Measurements from ENCODE around the gene MEP1B.
"Not testable (repeated sequence)": the region's sequence is repeated elsewhere in the genome, so short reads cannot be mapped to it uniquely, and the experiment has no call there.

MEP1B gene

DNA sequence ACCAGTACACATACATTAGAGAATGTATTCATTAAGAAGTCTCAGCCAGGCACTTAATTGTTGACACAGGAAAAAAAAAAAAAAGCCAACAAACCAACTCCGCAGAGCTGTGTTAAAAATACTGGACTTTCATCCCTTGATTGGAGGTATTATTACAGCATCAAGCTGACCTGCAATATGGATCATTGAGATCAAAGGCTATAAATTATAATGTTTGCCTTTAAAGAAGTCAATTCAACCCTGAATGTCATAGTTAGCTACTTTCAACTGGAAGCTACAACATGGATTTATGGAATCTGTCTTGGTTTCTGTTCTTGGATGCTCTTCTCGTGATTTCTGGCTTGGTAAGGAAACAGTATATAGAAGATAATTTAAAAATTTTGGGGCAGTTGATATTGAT, at the start of gene MEP1B:
Gene MEP1B, plus strand, starts transcription at position 250 of the 400 bp plus-strand sequence. Its CDS starts 32 bp downstream, at position 282.
- no peak for DNase-seq (ENCODE audit: low read depth in 2 of 2)

DNA sequence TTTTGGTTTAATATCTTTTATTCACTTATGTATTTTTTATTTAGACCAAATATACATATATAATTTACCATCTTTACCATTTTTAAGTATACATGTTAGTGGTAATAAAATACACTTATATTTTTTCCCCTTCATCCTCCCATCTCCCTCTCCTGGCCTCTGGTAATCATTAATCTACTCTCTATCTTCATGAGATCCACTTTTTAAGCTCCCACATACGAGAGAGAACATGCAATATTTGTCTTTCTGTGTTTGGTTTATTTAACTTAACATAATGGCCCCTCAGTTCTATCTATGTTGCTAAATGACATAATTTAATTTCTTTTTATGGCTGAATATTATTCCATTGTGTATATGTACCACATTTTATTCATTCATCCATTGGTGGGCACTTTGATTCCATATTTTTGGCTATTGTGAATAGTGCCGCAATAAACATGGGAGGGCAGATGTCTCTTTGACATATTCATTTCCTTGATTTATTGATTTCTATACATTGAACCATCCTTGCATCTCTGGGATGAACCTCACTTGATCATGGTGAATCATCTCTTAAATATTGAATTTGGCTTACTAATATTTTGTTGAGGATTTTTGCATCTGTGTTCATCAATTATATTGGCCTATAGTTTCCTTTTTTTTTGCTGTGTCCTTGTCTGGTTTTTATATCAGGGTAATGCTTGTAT, 41.5 kb upstream of the MEP1B start:
- no peak for DNase-seq (ENCODE audit: low read depth in 2 of 2)

DNA sequence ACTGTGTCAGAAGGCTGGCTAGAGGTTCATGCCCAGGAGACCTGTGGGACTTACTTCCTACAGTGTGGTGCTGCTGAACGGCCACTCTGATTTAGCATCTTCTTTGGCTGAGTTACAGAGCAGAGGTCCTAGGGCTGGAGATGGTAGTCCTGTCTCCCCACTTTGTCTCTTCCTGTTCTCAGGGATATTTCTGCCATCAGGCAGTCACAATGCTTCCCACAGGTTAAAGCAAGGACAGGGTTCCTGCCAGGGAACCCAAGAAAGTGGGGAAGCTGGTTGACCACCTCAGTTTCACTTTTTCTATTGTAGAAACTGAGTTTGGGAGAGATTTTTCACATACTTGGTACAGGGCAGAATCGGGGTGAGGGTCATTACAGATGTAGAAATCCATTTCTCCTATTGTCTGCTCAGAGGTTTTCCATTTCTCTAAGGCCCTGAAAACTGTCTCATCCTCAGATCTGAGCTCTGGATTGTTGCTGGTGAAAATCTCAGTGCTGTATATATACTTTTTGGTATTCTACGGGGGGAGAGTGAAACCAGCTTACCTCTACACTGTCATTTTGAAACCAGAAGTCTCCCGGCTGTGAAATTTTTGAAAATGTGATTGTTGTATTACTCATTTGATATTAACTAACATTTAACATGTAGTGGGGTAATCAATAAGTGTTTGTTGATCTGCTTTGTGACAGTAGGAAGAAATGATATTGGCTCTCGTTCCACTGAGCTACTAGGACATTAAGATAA, 37.0 kb upstream of the MEP1B start:
- DNase-seq (ENCODE audit: low read depth in 2 of 2), result no peak

DNA sequence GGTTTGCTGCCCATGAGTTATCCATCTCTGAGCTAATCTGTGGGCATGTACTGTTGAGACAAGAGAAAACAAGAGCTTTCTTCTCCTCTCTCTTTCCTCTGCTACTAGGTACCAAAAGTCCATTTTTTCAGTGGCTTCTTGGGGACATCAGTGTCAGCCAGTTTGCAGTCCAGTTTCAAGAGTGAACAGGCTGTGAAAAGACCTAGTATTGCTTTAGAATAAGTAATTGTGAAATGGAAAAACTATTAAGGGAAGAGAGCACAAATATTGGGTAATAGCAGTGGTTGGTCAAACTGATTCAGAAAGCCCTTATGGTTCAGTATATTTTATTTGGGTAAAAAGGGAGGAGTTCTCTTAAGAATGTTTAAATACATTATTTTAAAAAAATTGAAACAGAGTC, 33.0 kb upstream of the MEP1B start:
- DNase-seq (ENCODE audit: low read depth in 2 of 2), result no peak

DNA sequence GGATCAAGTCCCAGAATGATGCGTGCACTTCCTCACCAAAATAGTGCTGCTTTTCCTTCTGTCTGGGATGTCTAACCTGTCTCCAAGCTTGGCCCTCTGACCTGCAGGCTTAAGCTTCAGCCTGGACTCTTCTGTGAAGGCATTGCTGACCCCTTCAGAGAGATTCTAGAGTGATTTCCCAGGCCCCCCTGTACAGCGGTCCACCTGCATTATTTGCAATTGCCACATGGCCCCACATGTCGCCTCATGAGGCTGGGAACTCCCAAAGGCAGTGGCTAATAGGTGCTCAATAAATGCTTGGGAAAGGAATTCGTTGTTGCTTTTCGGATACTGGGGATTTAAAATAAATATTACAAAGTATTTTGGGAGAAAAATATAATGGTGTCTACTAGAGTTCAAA, 32.3 kb upstream of the MEP1B start:
- no peak for DNase-seq (ENCODE audit: low read depth in 2 of 2)

DNA sequence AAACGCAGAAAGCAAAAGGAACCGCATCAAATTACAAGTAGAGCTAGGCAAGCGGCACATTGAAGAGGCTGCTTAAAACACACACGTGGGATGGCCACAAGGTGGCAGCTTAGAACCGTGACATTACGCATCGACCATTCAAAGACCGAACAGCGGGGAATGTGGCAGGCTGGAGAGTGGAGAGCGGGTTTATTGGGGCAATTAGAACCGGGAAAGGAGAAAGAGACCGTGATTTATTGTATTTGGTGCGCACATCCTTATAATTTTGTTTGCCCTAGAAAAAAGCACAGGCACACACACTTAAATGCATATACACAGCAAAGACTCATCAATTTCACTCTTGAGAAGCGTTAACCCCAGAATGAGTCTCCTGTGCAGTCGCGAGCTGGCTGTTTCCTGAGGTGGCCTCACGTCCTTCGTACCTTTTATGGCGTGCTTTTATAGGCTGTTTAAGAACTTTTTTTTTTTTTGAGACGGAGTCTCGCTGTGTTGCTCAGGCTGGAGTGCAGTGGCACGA, 31.7 kb upstream of the MEP1B start:
- peak; percentile 49 to 50 for DNase-seq (ENCODE audit: low read depth in 2 of 2)

DNA sequence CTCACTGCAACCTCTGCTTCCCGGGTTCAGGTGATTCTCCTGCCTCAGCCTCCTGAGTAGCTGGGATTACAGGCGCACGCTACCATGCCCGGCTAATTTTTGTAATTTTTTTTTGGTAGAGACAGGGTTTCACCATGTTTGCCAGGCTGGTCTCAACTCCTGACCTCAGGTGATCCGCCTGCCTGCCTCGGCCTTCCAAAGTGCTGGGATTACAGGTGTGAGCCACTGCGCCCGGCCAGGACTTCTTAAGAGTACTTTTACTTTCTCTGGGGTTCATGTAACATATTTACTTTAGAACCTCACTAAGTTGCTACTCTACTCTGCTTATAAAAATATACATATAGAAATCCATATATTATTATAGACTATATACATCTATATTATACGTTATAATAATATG, 31.2 kb upstream of the MEP1B start:
- not testable (repeated sequence) for DNase-seq (ENCODE audit: low read depth in 2 of 2)

DNA sequence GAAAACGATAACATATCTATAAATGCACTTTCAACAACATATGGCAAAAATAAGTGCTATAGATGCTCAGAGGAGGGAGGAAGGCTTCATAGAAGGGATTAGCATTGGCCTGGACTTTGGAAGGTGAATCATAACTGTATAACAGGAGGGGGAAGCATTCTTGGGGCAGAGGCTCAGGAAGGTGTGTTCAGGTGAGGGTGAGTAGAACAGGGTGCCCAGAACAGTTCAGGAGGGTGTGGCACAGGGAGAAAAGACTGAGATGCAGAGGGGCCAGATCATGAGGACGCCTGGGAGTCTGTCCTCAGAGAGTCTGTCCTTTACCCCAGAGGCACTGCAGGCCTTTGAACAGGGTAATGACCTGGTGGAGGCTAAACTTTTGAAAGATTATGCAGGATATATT, 29.3 kb upstream of the MEP1B start:
- DNase-seq (ENCODE audit: low read depth in 2 of 2), result no peak

DNA sequence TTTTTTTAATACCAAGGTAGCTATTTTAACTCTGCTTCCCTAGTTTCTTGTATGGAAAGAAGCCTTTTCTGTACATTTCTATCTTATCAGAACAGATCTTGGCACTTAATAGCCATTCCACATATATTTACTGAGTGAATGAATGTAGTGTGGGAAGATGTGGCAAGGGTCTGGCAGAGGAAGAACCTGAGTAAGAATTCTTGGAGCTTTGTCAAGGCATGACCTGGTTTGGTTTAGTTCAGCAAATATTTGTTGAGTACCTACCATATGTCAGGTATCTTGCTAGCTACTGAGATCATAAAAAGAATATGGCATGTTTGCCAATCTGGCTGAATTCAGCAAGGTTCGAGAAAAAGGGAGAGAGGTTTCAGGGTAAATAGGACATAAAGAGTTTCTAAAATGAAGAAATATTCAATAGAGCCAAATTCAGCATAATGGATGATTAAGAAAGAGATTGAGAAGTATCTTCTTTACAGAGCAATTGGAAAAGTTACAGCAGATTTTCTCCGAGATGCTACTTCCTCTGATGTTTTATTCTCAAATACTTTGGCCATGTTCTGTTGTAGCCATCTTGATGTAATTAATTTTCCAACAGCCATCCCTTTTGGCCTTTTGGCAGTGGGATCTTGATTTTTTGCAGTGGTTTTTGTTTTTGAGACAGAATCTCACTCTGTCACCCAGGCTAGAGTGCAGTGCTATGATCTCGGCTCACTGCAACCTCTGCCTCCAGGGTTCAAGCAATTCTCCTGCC, 21.7 kb upstream of the MEP1B start:
- DNase-seq (ENCODE audit: low read depth in 2 of 2), result no peak

DNA sequence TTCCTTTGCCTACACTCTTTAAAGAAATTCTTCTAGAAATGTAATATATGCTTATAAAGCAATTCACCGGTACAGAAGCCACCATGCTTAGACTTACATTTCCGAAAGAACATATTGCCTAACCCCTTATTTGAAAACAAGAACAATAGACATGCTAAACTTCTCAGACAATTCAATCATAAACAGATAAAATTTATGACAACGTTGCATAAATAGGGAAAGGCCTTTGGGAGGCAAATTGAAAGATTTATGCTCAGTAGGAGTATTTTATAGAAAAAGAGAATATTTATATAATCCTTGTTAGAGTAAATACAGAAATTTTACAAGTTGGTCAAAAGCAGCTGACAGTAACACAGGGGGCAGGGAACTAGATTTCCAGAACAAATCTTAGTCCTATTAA, 16.2 kb upstream of the MEP1B start:
- no peak for DNase-seq (ENCODE audit: low read depth in 2 of 2)

DNA sequence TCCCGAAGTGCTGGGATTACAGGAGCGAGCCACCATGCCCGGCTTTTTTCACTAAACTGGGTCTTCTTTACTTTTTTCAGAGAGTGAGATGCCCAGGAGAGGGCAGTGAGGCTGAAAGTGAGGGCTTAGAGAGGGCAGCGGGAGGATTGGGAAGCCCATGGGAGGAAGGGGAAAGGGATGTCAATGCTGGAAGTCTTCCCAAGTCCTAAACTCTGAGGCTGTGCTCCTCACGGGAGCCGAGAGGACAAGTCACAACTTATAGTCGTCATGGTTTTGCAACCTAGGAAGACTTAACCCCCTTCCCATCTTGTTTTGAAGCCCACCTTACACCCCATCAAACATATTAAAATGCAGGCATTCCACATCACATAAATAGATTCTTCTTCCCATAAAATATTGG, 15.1 kb upstream of the MEP1B start:
- no peak for DNase-seq (ENCODE audit: low read depth in 2 of 2)

DNA sequence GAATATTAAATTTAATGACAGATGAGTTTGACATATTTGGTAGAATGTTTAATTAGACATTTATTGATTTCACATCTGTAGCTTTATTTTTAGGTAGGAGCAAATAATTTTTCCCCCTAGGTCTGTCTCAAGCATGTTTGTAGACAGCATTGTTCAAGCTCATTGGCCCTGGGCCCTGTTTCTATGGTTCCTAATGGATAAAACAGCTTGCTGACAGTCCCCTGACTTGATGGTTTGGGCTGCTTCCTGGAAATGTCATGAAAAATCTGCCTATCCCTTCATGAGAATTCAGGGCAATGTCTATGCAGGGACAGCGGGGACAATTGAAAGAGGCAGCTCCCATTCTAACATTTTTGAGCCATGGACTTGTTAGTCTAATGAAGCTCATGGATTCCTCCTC, 14.6 kb upstream of the MEP1B start:
- DNase-seq (ENCODE audit: low read depth in 2 of 2), result no peak

DNA sequence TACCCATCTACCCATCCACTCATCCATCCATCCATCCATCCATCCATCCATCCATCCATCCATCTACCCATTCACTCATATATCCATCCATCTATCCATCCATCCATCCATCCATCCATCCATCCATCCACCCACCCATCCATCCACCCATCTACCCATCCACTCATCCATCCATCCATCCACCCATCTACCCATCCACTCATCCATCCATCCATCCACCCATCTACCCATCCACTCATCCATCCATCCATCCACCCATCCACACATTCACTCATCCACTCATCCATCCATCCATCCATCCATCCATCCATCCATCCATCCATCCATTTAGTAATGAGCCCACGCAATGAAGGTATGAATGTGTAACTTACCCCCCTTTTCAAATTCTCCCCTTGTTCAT, 13.1 kb upstream of the MEP1B start:
- DNase-seq (ENCODE audit: low read depth in 2 of 2), result not testable (repeated sequence)

DNA sequence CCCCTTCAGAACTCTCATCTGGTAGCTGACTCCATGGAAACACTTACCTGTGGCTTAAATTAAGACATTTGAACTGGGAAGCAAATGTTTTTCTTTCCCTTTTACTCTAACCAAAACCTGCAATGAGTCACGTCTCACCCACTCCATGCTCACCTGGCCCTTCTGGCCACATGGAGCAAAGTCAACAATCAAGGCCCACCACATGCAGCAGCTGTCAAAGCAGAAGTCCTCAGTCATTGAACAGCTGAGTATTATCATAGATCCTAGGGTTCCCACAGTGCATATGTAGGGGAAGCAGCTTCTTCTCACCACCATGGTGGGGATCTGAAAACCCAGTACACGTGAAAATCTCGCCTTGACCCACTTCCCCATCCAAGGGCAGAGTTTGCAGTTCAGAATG, 12.3 kb upstream of the MEP1B start:
- no peak for DNase-seq (ENCODE audit: low read depth in 2 of 2)

DNA sequence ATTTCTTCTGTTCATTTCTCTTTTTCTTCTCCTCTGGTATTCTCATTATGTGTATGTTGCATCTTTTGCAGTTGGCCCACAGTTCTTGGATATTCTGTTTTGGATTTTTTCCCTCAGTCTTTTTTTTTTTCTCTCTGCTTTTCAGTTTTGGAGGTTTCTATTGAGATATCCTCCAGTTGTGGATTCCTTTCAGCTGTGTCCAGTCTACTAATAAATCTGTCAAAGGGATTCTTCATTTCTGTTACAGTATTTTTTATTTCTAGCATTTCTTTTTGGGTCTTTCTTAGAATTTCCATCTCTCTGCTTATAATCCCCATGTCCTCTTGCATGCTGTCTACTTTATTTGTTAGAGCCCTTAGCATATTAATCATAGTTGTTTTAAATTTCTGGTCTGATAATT, 6.3 kb upstream of the MEP1B start:
- DNase-seq (ENCODE audit: low read depth in 2 of 2), result no peak

DNA sequence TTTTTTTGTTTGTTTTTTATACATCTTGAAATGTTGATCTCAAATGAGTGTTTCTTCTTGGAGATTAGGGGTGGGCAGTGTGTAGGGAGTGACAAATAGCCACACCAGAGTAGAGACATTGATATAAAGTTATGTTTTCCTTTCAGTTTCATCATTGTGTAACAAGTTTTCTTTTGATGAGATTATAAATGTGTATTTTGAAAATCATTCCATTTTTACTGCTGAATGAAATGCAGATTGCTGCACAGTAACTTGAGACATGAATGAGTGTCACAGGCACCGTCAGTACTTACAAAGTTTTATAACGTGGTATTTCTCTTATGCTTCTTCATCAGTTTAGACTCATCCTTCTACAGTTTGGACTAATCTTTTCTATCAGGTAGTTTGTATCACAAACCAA, 370 bp downstream of the MEP1B start:
- DNase-seq (ENCODE audit: low read depth in 2 of 2), result no peak

DNA sequence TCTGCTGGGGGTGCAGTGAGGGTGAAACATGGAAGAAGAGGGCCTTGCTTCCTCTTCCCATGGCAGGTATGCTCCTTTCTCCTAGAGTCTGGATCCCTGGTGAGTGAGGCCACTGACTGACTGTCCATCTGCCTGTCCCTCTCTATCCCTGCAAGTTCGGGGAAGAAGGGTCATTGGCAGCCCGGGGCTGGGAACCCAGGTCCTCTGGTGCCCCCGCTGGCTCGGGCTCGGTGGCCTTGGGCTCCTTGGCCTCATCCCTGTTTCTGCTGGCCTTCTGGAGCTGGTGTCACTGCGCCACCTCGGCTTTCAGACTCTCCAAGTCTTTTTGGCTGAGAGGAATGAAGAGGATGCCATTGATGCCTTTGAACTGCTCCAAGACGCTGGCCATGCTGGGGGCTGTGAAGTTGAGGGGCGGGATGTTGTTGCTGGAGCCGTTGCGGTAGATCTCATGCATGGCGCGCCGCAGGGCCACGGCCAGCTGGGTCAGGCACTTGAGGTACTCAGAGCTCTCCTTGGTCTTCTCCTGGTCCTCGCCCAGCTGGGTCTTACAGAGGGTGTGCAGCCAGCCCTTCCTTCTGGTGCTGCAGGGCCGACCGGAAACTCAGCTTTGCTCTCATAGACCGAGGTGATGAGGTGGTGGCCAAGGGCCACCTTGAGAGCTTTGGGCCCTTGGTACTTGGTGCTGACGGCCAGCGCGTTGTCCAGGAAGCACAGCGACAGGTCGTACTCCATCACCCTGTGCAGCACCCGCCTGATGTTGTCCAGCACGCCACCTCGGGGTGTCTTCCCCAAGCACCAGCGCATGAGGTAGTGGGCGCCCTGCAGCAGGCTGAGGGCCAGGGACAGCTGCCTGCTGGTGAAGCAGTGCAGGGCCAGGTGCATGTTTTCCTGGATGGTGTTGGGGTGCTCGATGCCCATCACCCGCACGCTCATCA, 6.3 kb downstream of the MEP1B start:
- no peak for DNase-seq (ENCODE audit: low read depth in 2 of 2)

DNA sequence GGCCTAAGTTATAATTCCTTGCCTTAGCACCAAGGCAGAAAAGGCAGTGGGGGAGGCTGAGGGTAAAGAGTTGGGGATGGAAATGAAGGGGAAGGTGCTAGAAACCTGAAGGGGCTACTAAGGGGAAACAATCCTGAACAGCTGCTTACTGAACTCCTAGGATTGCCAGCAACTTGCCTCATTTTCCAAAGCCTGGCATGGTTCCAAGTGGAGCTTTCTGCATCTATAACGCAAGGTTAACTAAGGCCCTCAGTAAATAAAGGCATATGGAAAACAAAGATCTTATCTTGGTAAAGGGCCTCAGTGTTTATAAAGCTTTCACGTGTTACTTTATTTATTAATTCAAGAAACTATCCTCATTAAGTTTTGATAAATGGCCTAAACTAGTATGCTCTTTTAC, 10.9 kb downstream of the MEP1B start:
- no peak for DNase-seq (ENCODE audit: low read depth in 2 of 2)

DNA sequence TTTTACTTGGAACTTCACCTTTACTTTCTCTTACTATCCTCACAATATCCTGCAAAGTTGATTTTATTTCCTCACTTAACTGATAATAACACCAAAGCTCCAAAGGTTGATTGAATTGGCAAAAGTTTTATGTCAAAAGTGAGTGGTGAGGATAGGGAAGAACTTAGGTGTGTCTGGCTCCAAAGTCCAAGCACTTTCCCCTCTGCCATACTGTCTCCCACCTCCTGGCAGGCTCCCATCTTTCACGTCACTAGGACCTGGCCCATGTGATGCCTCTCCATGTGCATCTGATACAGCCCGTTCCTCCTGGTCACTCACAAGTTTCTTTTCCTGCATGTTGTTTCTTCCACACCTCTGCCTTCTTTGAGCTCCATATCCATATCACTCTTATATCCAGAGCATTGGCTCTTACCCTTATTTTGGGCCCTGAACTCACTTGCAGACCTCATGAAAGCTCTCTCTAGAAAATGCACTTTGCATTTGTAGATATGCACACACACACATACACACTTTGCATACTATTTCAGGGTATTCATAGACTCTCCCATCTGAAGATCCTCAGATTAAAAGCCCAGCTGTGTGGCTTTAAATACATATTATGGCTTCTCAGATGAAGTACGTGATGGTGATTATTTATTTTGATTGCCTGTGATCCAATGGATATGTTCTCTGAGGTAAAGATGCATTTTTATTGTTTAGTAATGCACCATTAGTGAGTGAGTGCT, 12.3 kb downstream of the MEP1B start:
- DNase-seq (ENCODE audit: low read depth in 2 of 2), result no peak

DNA sequence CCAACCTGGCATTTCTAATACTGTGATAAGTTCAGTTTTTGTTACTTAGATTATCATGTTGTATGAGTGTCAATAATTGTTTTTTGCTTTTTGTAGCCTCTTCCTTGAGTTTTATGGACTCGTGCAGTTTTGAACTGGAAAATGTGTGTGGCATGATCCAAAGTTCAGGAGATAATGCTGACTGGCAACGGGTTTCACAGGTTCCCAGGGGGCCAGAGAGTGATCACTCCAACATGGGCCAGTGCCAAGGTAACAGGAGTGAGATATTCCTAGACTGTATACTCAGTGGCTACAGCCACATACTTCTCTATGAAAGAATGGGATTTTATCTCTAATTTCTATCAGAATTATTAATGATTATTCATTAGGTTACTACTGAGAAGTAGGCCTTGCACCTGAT, 18.2 kb downstream of the MEP1B start:
- DNase-seq (ENCODE audit: low read depth in 2 of 2), result no peak

DNA sequence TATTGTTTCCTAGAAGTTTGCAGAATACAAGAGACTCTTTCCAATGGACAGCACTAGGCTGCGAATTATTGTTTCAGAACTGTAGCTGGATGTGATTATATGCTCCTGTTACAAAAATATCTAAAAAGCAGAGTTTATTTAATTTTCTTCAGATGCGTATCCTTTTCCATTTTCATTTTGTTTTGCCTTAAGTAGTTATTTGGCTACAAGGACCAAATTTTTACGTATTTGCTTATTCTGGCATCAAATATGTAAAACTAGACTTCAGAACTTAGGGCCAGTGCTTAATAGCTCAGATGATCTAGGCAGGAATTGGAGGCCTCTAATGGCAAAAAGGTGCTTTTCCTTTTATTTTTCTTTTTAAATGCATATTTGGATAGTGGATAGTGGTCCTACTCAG, 18.7 kb downstream of the MEP1B start:
- no peak for DNase-seq (ENCODE audit: low read depth in 2 of 2)
